Gastrocnemius medialis (tissue), 4 donors: ENCODE measurements around the gene ATP9B.

Experiments
- POLR2A ChIP-seq, 2 donors: fragments of 450-650 bp; IDR thresholded peaks; one replicate each; pipeline ENCODE4 v1.6.1; 2017; ENCODE audit warnings: antibody characterized with exemption in 2 of 2, mild to moderate bottlenecking in 2 of 2, moderate library complexity in 2 of 2
- TF ChIP-seq, protein P1 (sequence below), 5 experiments: fragments of 450-650 bp in 3 of 5; fragments of 200-600 bp in 2 of 5; sonication (generic) in 2 of 5; IDR thresholded peaks in 4 of 5; conservative IDR thresholded peaks in 1 of 5; 1 replicate in 4 of 5; 2 replicates in 1 of 5; pipeline ENCODE4 v1.5.1; 2016 to 2019; ENCODE audit warnings: antibody characterized with exemption in 5 of 5, mild to moderate bottlenecking in 3 of 5, moderate library complexity in 3 of 5

DNA sequence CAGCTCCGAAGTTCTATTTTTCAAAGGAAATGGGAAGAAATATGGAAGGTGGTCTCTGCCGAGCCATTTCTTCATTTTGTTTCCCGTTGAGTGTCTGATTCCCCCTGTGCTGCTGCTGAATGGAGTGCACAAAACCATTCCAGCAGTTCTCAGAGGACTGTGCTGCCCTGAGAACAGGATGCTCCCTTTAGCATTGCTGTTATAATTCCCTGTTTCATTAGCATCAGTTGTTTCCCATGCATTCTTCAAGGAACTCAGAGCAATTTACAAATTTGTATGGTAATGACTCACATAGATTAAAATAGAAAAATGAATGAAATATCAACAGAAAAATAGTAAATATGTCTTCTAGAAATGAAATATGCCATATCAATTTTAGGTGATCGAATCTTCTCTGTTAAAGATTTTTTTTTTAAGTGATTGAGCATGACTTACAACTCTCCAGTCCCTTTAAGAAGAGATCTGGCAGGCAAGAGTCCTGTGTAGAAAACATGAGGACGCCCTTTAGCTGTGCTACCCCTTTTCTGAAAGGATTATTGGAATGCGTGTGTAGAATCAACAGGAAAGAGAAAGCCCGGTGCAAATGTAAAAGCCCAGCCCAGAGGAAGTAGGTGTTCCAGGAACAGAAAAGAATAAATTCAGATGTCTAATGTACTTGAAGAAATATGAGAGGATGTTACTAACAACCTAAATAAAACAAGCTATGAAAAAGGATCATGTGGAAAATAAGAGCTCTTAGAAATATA, 118.5 kb downstream of the ATP9B start:
- TF ChIP-seq, protein P1, sequence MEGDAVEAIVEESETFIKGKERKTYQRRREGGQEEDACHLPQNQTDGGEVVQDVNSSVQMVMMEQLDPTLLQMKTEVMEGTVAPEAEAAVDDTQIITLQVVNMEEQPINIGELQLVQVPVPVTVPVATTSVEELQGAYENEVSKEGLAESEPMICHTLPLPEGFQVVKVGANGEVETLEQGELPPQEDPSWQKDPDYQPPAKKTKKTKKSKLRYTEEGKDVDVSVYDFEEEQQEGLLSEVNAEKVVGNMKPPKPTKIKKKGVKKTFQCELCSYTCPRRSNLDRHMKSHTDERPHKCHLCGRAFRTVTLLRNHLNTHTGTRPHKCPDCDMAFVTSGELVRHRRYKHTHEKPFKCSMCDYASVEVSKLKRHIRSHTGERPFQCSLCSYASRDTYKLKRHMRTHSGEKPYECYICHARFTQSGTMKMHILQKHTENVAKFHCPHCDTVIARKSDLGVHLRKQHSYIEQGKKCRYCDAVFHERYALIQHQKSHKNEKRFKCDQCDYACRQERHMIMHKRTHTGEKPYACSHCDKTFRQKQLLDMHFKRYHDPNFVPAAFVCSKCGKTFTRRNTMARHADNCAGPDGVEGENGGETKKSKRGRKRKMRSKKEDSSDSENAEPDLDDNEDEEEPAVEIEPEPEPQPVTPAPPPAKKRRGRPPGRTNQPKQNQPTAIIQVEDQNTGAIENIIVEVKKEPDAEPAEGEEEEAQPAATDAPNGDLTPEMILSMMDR (IDR thresholded peaks at IDR 0.05 in 4 of 5, conservative IDR thresholded peaks at IDR 0.05 in 1 of 5): no peak
- no peak for TF ChIP-seq POLR2A (IDR thresholded peaks at IDR 0.05)
